NCI-H2227 (cell line): ENCODE measurements around the gene NFKB1.

ENCODE experiments used
- DNase-seq: peaks from one replicate; lab custom pipeline; 2025; ENCODE audit not compliant: unreplicated experiment; lab: John Stamatoyannopoulos, UW

NFKB1 gene

DNA sequence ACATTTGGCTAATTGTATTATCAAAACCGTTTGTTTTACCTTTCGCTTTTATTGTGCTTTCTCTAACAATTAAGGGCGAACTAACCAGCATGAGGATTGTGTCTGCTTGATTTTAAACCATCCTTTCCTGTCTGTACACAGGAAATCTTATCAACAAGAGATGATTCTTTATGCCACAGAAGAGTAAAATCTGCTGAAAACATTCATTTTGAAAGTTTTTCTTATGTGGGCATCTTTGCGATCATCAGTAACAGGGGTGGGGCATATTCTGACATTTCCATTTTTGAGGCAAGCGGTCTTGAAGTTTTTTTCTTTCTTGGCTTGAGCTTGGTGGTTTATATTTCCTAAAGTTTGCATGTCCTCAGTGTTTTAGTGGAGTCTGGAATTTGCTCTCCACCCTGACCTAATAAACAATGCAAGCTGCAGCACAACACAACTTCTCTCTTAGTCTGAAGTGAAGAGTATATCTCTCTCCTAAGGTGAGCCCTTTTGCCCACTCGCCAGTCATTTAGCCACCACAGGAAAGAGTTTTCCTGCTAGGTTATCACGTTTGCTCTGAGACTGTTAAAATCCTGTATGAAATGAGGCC lies 26.6 kb downstream of the NFKB1 start:
- DNase-seq = no peak

DNA sequence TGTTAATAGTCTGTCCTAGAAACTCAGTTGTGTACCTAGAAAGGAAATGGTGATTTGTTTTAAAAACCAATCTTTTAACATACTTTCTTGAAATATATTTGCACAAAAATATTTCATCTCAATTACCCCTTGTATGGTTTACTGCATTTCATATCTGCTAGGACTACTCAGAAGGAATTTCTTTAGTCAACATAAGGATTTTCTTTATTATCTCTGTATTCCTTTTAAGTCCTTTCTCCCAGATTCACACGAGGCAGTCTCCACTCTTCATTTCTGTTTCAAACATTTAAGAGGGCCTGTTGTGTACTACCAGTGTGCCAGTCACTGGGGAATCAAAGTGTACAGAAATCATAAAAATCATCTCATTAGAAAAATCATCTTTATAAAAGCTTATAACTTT lies 28.8 kb downstream of the NFKB1 start:
- DNase-seq = no peak

DNA sequence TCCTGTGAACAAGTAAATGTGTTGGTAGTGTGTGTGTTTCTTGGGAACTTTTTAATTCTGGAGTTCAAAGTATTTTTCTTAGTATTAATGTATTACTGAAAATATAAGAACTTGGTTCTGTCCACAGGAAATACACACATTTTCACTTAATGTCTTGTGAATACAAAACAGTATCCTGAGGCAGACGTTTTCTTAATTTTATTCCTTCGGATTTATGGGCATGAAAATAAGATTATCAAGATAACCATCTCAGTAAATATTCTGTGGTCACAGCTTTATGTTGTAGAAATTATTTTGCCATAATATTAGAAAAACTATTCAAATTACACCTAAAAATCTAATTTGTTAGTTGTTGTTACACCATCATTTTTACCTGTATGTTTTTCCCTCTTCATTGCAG lies 29.8 kb downstream of the NFKB1 start:
- DNase-seq = no peak

DNA sequence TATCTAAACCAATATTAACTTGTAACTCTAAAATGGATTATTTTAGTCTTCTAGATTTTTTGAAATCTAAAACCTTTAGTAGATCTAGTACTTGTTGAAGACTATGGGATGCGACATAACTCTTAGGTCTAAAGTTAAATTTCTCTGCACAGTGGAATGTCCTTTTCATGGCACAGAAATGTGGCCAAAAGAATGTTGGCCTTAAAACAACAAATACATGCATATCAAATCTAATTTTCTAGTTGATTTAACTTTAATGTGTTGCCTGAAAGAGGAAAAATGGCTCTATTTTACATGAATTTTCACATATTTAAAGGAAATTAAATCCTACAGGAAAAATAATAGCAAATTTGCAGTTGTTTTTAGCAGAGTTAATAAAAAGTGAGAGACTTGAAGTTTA lies 30.3 kb downstream of the NFKB1 start:
- no peak for DNase-seq

DNA sequence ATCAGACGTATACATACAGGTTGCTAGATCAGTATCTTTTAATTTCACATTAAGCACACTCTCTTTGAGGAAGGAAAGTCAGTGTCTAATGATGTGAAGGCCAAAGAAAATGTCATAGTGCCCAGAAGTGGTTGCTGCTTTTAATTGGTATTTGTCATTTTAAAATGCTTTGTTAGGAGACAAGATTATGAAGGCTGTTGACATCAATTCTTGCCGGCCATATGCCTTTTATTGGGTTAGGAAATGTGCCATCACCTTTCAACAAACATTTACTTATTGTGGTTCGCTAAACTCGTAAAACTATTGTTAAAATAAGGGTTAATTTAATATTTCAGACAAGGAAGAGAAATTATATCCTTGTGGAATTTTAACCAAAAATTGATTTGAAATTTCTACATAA lies 32.2 kb downstream of the NFKB1 start:
- DNase-seq = no peak

DNA sequence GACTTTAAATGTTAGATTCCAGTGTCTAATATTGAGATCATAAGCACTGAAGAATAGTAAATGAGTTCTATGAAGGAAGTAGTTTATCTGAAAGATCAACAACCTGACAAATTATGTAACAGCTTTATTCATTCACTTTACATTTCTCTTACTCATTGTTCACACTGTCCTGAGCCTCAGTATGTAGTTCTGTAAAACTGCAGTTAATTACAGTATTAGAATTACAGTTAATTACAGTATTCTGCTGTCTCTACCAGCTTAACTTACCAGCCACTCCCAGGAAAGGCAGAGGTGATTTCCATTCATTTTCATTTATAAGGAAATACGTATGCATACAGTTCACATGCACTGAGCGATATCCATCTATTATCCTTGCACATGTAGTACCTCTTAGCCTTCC lies 32.7 kb downstream of the NFKB1 start:
- no peak for DNase-seq

DNA sequence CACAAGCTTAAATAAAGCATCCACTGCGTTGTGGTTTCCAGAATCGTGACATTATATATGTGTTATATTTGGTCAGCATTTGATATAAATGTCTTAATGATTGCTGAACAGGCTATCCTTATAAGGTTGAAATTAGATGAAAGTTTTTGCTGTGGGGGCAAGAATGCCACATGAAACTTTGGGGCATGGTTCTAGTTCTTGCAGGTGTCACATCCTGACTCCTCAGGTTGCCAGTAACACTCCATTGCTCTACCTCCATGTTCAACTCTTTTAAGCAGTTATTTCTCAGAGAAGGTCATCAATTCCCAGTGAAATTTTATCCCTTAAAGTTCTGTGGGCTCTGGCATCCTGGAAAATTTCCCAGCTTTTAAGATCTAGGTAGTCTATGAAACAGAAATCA lies 33.7 kb downstream of the NFKB1 start:
- DNase-seq = no peak

DNA sequence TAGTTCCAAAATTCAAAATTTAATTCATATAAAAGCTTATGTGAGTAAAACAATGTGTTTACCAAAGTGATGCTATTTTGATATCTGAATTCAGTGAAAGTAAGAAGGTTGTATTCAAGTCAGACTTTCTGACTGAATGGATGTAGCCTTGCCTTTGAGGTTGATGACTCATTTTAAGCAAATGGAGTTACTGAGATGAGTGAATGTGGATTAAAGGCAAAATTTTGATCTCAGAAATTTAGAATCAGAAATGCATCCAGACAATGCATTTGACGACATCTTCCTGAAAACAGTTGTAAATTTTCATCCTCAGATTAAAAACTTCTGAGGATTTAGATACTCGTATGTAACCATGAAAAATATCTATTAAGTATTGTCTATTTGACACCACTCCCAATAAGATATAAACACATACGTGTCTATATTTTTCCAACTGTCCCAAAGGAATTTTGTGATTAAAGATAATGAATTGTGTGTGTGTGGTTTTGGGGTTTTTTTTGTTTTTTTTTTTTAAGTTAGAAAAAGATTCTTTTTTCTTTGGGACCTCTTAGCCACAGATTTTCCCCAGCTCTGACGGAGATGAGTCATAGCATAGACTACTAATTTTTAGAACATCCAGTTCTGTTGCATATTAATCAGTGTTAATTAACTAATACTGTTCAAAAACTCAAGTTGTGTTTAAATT lies 34.4 kb downstream of the NFKB1 start:
- no peak for DNase-seq

DNA sequence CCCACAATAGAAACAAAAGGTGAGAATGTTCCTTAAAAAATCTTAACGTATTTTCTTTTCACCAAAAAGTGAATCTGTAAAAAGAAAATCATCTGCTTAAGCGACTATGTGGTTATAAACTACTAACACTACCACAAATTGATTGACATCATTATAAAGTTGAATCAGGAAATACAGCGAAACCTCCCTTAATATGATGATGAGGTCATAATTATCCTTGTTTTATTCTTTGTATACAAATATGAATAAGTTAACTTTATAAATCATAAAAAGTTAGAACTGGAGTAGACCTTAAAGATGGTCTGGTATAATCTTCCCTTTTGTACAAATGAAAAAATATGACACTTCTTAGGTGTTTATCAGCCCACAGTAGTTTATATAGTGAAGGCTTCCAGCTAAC lies 35.6 kb downstream of the NFKB1 start:
- no peak for DNase-seq

DNA sequence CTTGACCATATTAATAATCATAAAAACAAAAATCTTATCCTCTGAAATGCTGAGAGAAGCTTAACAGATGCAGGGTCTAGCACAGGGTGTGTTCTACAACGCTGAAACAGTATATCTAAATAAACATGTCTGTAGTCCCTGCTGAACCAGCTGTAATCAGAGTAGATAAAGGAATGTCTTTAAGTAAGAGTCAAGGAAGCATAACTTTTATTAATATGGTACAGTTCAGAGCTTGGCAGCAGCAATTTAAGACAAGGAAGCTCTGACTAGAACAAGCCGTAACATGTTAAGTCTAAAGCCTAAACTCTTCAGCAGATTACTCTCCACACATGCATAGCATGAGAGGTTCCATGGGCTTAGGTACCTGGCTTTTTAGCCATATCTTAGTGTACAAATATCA lies 36.1 kb downstream of the NFKB1 start:
- no peak for DNase-seq

DNA sequence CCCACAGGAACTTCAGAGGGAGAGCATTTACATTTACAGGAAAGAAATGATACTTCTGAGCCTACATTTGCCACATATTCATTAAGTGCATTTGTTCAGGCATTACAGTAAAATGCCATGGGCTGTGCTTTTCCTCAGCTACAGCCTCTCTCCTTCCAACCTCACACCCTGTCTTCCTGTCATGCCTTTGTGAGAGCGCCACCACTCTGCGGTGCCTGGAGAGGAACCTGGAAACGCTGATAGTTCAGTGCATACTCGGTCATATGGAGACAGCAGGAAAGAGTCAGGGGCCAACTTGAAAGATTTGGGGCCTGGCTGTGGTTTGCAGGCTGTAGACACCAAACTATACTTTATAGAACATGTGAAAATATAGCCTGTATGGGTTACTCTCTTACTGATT lies 40.5 kb downstream of the NFKB1 start:
- no peak for DNase-seq

DNA sequence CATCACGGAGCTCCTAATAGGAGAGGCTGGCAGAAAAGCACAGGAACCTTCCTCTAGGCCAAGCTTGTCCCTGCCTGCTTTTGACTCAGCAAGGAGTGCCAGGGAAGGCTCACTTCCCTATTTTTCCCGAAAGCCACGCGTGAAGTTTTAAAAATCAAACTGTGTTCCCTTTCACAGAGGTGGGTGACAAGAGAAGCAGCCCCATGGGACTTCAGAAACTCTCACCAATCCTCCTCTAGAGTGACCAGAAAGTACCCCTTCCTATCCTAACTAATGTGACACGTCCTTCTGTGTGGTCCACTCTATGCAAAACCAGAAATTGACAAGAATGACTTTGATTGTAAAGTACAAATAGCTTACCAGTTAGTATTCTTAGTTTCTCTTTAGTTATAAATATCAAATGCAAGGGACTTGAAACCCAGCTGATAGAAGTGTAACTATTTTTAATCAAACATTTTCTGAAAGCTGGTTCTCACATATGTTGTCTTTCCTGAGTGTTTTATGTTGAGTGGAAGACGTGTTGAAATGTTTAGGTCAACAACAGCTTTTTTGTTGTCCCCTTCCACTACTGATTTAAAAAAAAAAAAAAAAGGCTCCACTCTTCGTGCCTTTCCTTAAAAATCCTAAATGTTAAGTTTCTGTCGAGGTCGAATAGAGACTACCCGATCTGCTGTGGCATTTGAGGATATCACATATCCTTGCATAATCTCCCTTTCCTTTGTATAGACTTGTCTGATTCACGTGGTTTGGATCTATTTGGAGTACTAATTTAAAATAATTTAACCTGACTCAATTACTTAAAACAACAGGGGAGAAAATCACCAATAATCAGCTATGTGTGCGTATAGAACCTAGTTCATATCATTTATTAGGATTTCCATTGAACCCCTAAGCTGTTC lies 42.1 kb downstream of the NFKB1 start:
- no peak for DNase-seq

DNA sequence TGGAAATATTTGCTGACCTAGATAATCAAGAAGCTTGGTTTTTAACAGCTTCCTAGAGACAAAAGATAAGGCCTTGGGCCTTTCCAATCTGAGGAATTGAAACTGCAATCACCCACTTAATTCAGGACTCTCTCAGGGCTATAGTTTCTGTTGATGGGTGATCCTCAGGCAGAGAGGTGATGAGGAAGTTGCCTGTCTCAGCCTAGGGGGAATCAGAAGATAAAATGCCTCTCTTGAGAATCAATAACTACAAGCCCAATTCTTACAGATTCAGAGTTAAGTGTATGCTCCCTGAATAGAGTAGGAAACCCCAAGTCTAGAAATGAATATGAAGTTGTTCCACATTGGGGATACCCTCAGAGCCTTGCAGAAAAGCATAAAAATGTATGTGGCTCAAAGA lies 45.5 kb downstream of the NFKB1 start:
- no peak for DNase-seq

DNA sequence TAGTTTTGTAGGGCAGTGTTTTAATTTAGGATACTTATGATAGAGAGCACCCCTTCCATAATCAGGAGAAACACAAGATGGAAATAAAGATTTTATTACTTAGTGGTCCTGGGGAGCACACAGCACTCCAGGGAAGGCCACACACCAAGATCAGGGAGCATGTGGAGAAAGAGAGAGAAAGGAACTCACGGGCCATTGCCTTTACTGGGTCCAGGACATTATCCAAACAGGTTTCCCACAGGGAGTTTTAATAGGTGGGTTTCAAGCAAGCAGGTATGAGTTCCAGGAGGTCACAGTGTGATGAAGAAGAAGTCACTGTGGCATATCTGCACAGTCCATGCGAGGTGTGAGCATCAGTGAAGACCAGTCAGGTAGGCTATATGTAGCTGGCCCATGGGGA lies 46.8 kb downstream of the NFKB1 start:
- DNase-seq = no peak

DNA sequence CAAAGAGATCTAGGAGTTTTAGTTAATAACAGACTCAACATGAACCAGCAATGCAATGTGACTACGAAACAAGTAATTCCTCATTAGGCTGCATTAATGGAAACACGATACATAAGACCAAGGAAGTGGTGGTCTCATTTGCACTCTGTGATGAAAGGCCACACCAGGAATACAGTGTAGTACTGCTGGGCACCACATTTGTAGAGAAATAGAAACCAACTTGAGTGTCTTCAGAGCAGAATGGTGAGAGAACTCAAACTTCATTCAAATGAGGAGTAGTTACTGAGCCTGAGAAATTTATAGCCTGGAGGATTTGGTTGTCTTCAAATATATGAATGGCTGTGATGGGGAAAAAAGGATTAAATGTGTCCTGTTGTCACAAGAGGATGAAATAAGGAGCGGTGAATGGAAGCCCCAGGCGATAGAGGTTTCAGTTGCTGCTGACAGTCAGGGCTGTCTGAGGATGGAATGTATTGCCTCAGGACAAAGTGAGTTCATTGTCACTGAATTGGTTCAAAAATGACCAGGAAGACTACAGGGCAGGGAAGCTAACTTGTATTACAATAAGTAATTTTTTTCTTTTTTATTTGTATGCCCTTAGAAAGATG lies 50.9 kb downstream of the NFKB1 start:
- no peak for DNase-seq

DNA sequence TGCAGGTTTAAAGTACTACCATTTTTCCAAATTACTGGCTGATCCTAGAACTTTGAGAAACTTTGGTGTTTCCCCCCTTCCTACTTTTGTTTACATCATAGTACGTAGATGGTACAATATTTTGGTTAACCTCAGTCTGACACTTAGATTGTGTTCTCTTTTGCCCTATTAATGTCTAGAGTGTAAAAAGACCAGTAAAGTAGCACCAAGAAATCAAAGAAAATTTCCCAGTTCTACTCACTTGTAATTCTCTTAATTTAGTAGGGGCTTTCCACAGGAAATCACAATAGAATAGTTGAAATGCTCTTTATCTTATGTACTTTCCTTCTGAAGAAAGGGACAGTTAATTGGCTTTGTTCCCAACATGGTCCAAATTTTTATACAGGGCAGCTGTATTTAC lies 51.6 kb downstream of the NFKB1 start:
- no peak for DNase-seq

DNA sequence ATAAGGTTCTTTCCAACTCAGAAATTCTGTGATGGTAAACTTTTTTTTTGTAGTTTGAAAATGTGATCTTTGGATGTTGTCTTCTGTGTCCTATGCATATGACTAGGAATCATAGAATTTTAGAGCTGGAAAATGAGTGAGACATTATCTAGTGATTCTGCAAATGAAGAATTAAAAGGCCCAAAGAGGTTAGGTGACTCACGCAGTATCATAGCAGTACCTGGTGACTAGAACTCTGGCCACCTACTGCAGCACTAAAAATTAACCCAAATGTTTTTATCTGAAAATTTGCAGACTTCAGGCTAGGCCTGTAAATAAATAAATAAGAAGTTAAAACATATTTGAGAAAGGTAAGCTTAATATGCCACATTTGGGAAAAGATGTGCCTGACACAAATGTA lies 52.8 kb downstream of the NFKB1 start:
- DNase-seq = no peak

DNA sequence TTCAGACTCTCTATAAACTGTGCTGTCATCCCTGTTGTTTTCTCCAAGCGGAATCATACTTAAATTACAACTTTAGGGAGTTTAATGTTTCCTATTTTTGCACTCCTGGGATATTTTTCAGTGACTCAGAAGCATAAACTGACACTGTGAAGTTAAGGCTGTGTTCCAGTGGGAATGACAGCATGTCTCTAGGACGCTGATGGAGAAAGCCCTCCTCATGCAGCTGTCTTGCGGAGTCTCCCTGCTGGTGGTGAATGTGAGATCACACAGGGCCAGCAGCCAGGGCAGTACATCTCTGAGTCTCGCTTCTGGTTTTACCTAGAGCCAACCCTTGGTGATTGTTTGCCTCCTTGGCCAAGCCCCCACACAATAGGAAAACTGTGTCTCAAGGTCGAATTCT lies 53.3 kb downstream of the NFKB1 start:
- DNase-seq = no peak

DNA sequence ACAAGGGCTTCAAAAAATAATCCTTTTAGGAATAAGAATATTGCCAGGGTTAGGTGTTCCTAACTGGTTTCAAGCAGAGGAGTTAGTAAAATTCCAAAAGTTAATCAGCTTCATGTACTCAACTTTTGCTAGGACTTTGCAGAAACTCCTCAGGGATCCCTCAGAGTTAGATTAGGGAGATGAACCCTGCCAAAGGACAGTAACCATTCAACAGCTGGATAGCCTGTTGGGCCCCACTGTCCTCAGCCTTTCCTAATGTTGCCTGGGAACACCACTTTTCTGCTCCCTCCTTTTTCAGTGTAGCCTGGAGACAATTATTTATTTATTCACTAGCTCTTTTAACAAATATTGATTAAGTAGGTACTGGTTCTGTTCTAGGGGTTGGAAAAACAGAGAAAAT lies 53.8 kb downstream of the NFKB1 start:
- DNase-seq = no peak

DNA sequence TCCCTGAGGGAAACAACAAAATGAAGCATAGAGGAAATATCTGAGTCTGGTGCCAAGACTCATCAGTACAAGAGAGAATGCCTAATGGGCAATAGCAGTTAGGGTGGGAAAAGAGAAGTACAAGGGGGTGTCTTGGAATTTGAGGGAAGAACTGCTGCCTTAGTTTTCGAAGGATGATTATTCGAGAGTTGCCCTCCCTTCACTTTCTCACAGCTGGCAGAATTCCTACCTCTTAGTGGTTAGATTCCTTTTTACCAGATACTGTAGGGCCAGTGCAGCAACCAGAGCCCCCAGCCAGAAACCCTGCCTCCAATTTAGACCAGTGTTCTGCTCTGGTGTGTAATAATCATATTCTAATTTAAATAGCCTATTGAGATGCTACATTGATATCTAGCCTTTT lies 56.5 kb downstream of the NFKB1 start:
- no peak for DNase-seq

DNA sequence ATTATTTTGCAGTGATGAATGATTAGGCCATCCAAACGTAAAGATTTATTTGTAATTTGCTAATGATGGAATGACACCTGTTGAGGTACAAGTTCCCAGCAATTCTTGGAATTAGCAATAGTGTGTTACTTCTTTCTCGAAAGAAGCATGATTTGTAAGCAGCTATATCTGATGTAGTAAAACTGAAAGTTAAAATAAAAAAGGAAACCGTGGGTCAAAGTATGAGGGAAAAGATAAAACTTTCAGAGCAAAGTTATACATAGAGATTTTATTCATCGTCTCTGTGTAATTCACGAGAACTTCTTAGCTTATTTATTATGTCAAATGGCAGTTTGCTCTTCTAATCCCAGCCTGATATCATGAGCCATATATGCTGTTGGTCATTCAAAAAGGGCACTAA lies 59.0 kb downstream of the NFKB1 start:
- no peak for DNase-seq
